Gastroesophageal sphincter (tissue), 3 donors: Measurements from ENCODE around the gene TP53INP2.

ENCODE experiments used
- CTCF ChIP-seq, 4 experiments: fragments of 200-600 bp in 2 of 4; fragments of 450-650 bp in 2 of 4; sonication (generic) in 1 of 4; IDR thresholded peaks; one replicate each; pipeline ENCODE4 v1.5.1; 2017 to 2019; ENCODE audit warnings: antibody characterized with exemption in 4 of 4, mild to moderate bottlenecking in 2 of 4, moderate library complexity in 2 of 4
- EP300 ChIP-seq: sonication (generic); formaldehyde crosslinking; IDR thresholded peaks from one replicate; pipeline ENCODE4 v1.6.1; 2017; ENCODE audit warnings: antibody characterized with exemption, mild to moderate bottlenecking
- POLR2A ChIP-seq, 2 donors: fragments of 450-650 bp; IDR thresholded peaks; one replicate each; pipeline ENCODE4 v1.6.1; 2017; ENCODE audit warnings: antibody characterized with exemption in 2 of 2, mild to moderate bottlenecking in 2 of 2, moderate library complexity in 1 of 2
- POLR2AphosphoS5 ChIP-seq: sonication (generic); formaldehyde crosslinking; IDR thresholded peaks from one replicate; pipeline ENCODE4 v1.6.1; 2017; ENCODE audit warnings: antibody characterized with exemption

GRCh38 chr20:34736106-34736735, 32.1 kb downstream of the TP53INP2 start:
- no peak for TF ChIP-seq CTCF (IDR thresholded peaks at IDR 0.05)
- no peak for TF ChIP-seq POLR2A (IDR thresholded peaks at IDR 0.05)
- TF ChIP-seq EP300 = no peak
- TF ChIP-seq POLR2AphosphoS5 = no peak
